ENCODE measurements around the gene MST1. TPM values are rescaled to one million over a fixed set of nuclear protein-coding genes. Genes with fewer than 3 reads are reported as not detected.

Gene MST1
- total and polyA plus RNA-seq, 2 of the 8 experiments (the other 6 are each of a cell fraction or from before 2014, with no cell fraction given) = 6.2 to 9.5 TPM

DNA sequence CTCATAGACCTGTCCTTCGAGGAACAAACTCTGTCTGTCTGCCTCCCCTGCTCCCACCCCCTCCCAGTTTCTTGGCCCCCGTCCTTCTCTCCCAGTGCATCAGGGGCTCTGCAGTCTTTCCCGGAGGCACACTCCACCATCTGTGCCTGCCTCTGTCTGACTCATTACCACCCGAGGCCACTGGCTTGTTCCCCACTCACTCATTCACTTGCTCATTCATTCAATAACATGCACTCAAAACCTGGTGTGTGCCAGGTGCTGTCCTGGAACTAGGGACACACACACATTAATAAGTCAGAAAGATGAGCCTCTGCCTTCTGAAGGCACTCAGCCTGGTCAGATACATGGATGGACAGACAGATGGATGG lies 17.8 kb upstream of the MST1 start:
- Histone ChIP-seq H3K23me2 (ENCODE audit: low read depth, low read length) (no peaks in the 10 kb centered on the region), H3K4me2 (ENCODE audit: insufficient read depth in 1 of 2, low read depth in 2 of 2, low read length in 2 of 2) (no peak overlapping the region), H3K79me2 (ENCODE audit: control insufficient read depth in 1 of 2, insufficient read depth in 2 of 2, low read length in 2 of 2) (no peaks in the 10 kb centered on the region), H3K27me3 (replicated peaks in 1 of 4; ENCODE audit: control insufficient read depth in 3 of 4, extremely low read depth in 1 of 4, insufficient read depth in 3 of 4, low read length in 3 of 4) (no peaks in the 10 kb centered on the region), H3K56ac (replicated peaks; ENCODE audit: insufficient read length, low read depth, low read length) (no peak overlapping the region), H4K91ac (replicated peaks; ENCODE audit: insufficient read length, low read length) (no peak overlapping the region), H4K20me1 (replicated peaks in 1 of 2; ENCODE audit: control insufficient read depth in 1 of 2, insufficient read depth in 2 of 2, low read length in 2 of 2) (peaks cover 0 to 12% of the 10 kb centered on the region in 2 experiments), H3K9me3 (ENCODE audit: insufficient read depth in 2 of 2, low read depth in 1 of 2, low read length in 1 of 2) (no peaks in the 10 kb centered on the region), H2AFZ (ENCODE audit: low read length) (no peak overlapping the region), H3K4me3 (ENCODE audit: extremely low read depth in 1 of 4, insufficient read depth in 2 of 4, low read depth in 3 of 4, low read length in 4 of 4) (no peak overlapping the region), H3K4me1 (replicated peaks in 1 of 4; ENCODE audit: control insufficient read depth in 3 of 4, insufficient read depth in 4 of 4, low read length in 3 of 4) (peaks cover 0 to 3% (median 1%) of the 10 kb centered on the region in 4 experiments; a peak in 4 of 7 replicates), H3K18ac (ENCODE audit: extremely low read depth, low read length) (no peak overlapping the region), H2BK20ac (ENCODE audit: low read length) (no peak overlapping the region), H2BK5ac (ENCODE audit: low read depth, low read length) (no peak overlapping the region), H2BK120ac (replicated peaks; ENCODE audit: low read depth, low read length) (no peak overlapping the region), H3K27ac (ENCODE audit: low read depth, low read length) (no peak overlapping the region), H3K36me3 (ENCODE audit: control insufficient read depth in 2 of 4, insufficient read depth in 4 of 4, low read length in 3 of 4) (peaks cover 3 to 4% (median 4%) of the 10 kb centered on the region in 4 experiments; a peak in 5 of 8 replicates), H3K79me1 (ENCODE audit: low read depth, low read length) (no peaks in the 10 kb centered on the region), H2BK15ac (ENCODE audit: low read length) (no peak overlapping the region), H2AK5ac (ENCODE audit: low read depth, low read length) (no peak overlapping the region), H4K5ac (ENCODE audit: insufficient read length, low read depth, low read length) (no peak overlapping the region), H3K14ac (ENCODE audit: insufficient read length) (no peak overlapping the region), H3K23ac (ENCODE audit: insufficient read length) (no peak overlapping the region), H4K8ac (ENCODE audit: extremely low read depth, insufficient read depth, low read length) (no peak overlapping the region), H3K4ac (replicated peaks; ENCODE audit: insufficient read length, low read depth, low read length) (no peak overlapping the region), H3K9ac (replicated peaks in 1 of 4; ENCODE audit: extremely low read depth in 1 of 4, low read depth in 3 of 4, low read length in 3 of 4) (no peak overlapping the region), H2BK12ac (ENCODE audit: low read depth, low read length) (no peak overlapping the region)
- DNase-seq (ENCODE audit: low read depth in 1 of 2, low spot score in 2 of 2) (no peak), FAIRE-seq (no peak)
- CTCF ChIA-PET (ENCODE audit: partially characterized antibody) = interaction anchor here (0.7 to 9.7 kb wide), 3 partner anchors 11 to 119 kb away, joined by 3 to 127 read pairs (median 11); partner anchors contain the start of gene AMIGO3
- POLR2A ChIA-PET (ENCODE audit: partially characterized antibody) = interaction anchor here (0.6 to 2.1 kb wide), 2 partner anchors 11 to 335 kb away, joined by 3 to 11 read pairs; partner anchors contain the start of gene AMIGO3
- 97% methylated on average over 3 of the region's 4 CpGs; no CpG with 5 or more reads in 1 of the 2 experiments for WGBS, 2 experiments (ENCODE audit: extremely low coverage in 1 of 2, insufficient coverage in 1 of 2, insufficient read length in 1 of 2, insufficient replicate concordance in 2 of 2, low coverage in 1 of 2, low lambda C conversion rate in 2 of 2, missing lambda C conversion rate in 1 of 2)
- TF ChIP-seq TBP (IDR thresholded peaks at IDR 0.05; ENCODE audit: low read depth, low read length) = no peak
- no peak for TF ChIP-seq PHF8 (conservative IDR thresholded peaks at IDR 0.05; ENCODE audit: low read depth, low read length)
- no peak for TF ChIP-seq CHD1 (IDR thresholded peaks at IDR 0.05; ENCODE audit: low read depth, low read length)
- TF ChIP-seq SAP30 (IDR thresholded peaks at IDR 0.05; ENCODE audit: insufficient read depth, insufficient replicate concordance, low read length) = no peak
- TF ChIP-seq EZH2 (IDR thresholded peaks at IDR 0.05; ENCODE audit: low read depth, low read length, severe bottlenecking) = no peak
- TF ChIP-seq SIRT6 (IDR thresholded peaks at IDR 0.05; ENCODE audit: low read length) = no peak
- no peak for TF ChIP-seq CBX5 (IDR thresholded peaks at IDR 0.05; ENCODE audit: low read depth, low read length)
- no peak for TF ChIP-seq EGR1 (IDR thresholded peaks at IDR 0.05; ENCODE audit: borderline replicate concordance, low read depth, low read length)
- TF ChIP-seq CTBP2 (IDR thresholded peaks at IDR 0.05; ENCODE audit: borderline replicate concordance, insufficient read depth, insufficient read length, low read length) = no peak
- TF ChIP-seq HDAC6 (IDR thresholded peaks at IDR 0.05; ENCODE audit: low read depth, low read length) = no peak
- no peak for TF ChIP-seq CEBPB (IDR thresholded peaks at IDR 0.05; ENCODE audit: low read depth, low read length)
- no peak for TF ChIP-seq TAF7 (optimal IDR thresholded peaks at IDR 0.05; ENCODE audit: borderline replicate concordance, low read depth, low read length)
- TF ChIP-seq CREB1 (IDR thresholded peaks at IDR 0.05) = no peak
- no peak for TF ChIP-seq MAFK (IDR thresholded peaks at IDR 0.05; ENCODE audit: low read depth, low read length)
- TF ChIP-seq SRF (IDR thresholded peaks at IDR 0.05; ENCODE audit: low read depth, low read length) = no peak
